HFFc6 (cell line): ENCODE measurements around the gene MTRF1L. TPM values are rescaled to one million over a fixed set of nuclear protein-coding genes. Genes with fewer than 3 reads are reported as not detected.

Experiments
- DNase-seq: peaks from one replicate; pipeline ENCODE4 v3.0.0-alpha.2; 2018
- H3K27ac Mint-ChIP-seq: 2 replicates; pipeline ENCODE4 v1.8.0; 2020; ENCODE audit warnings: mild to moderate bottlenecking, mixed read lengths
- H3K27me3 Mint-ChIP-seq: 2 replicates; pipeline ENCODE4 v1.8.0; 2021; ENCODE audit warnings: mild to moderate bottlenecking, moderate library complexity, mixed read lengths; ENCODE audit not compliant: insufficient read depth
- H3K36me3 Mint-ChIP-seq: 2 replicates; pipeline ENCODE4 v1.8.0; 2021; ENCODE audit warnings: low read depth, mixed read lengths
- H3K4me1 Mint-ChIP-seq: 2 replicates; pipeline ENCODE4 v1.8.0; 2020; ENCODE audit warnings: low read depth, mixed read lengths
- H3K4me3 Mint-ChIP-seq: 2 replicates; pipeline ENCODE4 v1.8.0; 2020; ENCODE audit warnings: mild to moderate bottlenecking, moderate library complexity, mixed read lengths
- H3K9me3 Mint-ChIP-seq: 2 replicates; pipeline ENCODE4 v1.8.0; 2020; ENCODE audit warnings: mild to moderate bottlenecking, mixed read lengths
- total RNA-seq, 6 experiments: library from RNA; stranded (reverse); fragmentation: NEBNext Ultra II Directional; extraction: Animal tissue kit (Norgen Biotek cat#: 25700); gene quantifications; 2 replicates in 1 of 6; 3 replicates in 5 of 6; pipeline ENCODE4 v1.2.3, GENCODE V29; 2021
- TF ChIP-seq, protein P1 (sequence below): fragments of 200-600 bp; sonication (generic); IDR thresholded peaks from 2 replicates; pipeline ENCODE4 v1.5.0; 2021; ENCODE audit warnings: antibody characterized with exemption, mild to moderate bottlenecking

Gene MTRF1L
- total RNA-seq, 6 experiments from 2014 or later = 25.1 to 33.4 (median 28.0) TPM

- Mint-ChIP-seq H3K4me1 (peaks cover 70% of the 10 kb centered on the region), H3K9me3 (no peaks in the 10 kb centered on the region)
Observed at GRCh38 chr6:152978058-152978457, 24.5 kb downstream of the MTRF1L start.

GRCh38 chr6:152977556-152977955 lies 25.0 kb downstream of the MTRF1L start:
- TF ChIP-seq, protein P1, sequence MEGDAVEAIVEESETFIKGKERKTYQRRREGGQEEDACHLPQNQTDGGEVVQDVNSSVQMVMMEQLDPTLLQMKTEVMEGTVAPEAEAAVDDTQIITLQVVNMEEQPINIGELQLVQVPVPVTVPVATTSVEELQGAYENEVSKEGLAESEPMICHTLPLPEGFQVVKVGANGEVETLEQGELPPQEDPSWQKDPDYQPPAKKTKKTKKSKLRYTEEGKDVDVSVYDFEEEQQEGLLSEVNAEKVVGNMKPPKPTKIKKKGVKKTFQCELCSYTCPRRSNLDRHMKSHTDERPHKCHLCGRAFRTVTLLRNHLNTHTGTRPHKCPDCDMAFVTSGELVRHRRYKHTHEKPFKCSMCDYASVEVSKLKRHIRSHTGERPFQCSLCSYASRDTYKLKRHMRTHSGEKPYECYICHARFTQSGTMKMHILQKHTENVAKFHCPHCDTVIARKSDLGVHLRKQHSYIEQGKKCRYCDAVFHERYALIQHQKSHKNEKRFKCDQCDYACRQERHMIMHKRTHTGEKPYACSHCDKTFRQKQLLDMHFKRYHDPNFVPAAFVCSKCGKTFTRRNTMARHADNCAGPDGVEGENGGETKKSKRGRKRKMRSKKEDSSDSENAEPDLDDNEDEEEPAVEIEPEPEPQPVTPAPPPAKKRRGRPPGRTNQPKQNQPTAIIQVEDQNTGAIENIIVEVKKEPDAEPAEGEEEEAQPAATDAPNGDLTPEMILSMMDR = no peak
- peaks cover 72% of the 10 kb centered on the region for H3K4me1 Mint-ChIP-seq

More at GRCh38 chr6:152978058-152978457, 24.5 kb downstream of the MTRF1L start:
- Mint-ChIP-seq H3K27me3 (no peaks in the 10 kb centered on the region), H3K36me3 (peaks cover 15% of the 10 kb centered on the region), H3K4me3 (peak overlapping the region; percentile 42), H3K27ac (peak overlapping the region; percentile 74)
- TF ChIP-seq, protein P1 = no peak
- DNase-seq = no peak

GRCh38 chr6:152976749-152977148 lies 25.8 kb downstream of the MTRF1L start:
- H3K4me3 Mint-ChIP-seq = peak overlapping the region; percentile 34; the same call in 1 of the 2 replicates
- peak overlapping the region; percentile 53; the same call in 1 of the 2 replicates for H3K27ac Mint-ChIP-seq
- TF ChIP-seq, protein P1 = no peak
- H3K4me1 Mint-ChIP-seq = peaks cover 72% of the 10 kb centered on the region
- H3K9me3 Mint-ChIP-seq = no peaks in the 10 kb centered on the region
- no peak for DNase-seq
- H3K36me3 Mint-ChIP-seq = peaks cover 20% of the 10 kb centered on the region
- no peaks in the 10 kb centered on the region for H3K27me3 Mint-ChIP-seq

More at GRCh38 chr6:152977556-152977955, 25.0 kb downstream of the MTRF1L start:
- DNase-seq = no peak
- peaks cover 20% of the 10 kb centered on the region for H3K36me3 Mint-ChIP-seq
- peak overlapping the region; percentile 42 for H3K4me3 Mint-ChIP-seq
- H3K9me3 Mint-ChIP-seq = no peaks in the 10 kb centered on the region
- no peaks in the 10 kb centered on the region for H3K27me3 Mint-ChIP-seq
- peak overlapping the region; percentile 74 for H3K27ac Mint-ChIP-seq

GRCh38 chr6:152975204-152975915 lies 27.1 kb downstream of the MTRF1L start:
- TF ChIP-seq, protein P1 = no peak
- Mint-ChIP-seq H3K9me3 (no peaks in the 10 kb centered on the region), H3K27ac (peak overlapping the region; percentile 34), H3K4me3 (peak overlapping the region; percentile 45; the same call in 1 of the 2 replicates), H3K36me3 (peaks cover 31% of the 10 kb centered on the region), H3K4me1 (peaks cover 61% of the 10 kb centered on the region), H3K27me3 (no peaks in the 10 kb centered on the region)
- no peak for DNase-seq

DNA sequence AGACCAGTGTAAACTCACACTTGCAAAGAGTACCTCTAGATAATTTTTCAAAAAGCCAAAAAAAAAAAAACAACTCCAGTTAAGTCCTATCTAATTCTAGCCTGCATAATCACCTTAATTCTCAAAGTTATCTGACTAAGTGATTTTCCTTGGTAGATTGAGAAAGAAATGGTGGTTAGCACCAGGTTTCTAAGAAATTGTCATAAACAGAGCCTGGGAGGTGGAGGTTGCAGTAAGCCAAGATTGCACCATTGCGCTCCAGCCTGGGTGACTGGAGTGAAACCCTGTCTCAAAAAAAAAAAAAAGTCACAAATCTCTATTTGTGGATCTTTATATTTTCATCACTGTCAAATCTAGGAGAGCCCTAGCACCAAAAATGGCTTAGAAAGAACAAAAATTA lies 28.6 kb downstream of the MTRF1L start:
- peaks cover 43% of the 10 kb centered on the region for H3K36me3 Mint-ChIP-seq
- H3K4me1 Mint-ChIP-seq = peaks cover 47% of the 10 kb centered on the region
- peak overlapping the region; percentile 13; the same call in 1 of the 2 replicates for H3K27ac Mint-ChIP-seq
- TF ChIP-seq, protein P1 = no peak
- no peak overlapping the region for H3K4me3 Mint-ChIP-seq
- no peaks in the 10 kb centered on the region for H3K9me3 Mint-ChIP-seq
- H3K27me3 Mint-ChIP-seq = no peaks in the 10 kb centered on the region; the same call in 1 of the 2 replicates
- DNase-seq = no peak
